ENCODE results near the gene PLAC8L1.

DNA sequence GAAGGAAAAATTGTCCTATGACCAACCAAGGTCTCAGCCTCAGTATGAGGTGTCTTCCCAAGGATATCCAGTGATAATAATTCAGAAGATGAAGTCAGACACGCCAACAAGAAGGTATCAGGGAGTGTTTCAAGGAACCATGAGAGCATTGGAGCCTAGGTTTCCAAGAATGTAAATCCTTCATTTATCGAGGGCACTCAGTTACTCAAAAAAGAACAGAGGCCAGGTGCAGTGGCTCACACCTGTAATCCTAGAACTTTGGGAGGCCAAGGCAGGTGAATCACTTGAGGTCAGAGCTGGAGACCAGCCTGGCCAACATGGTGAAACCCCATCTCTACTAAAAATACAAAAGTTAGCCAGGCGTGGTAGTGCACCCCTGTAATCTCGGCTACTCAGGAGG, 70.8 kb downstream of the PLAC8L1 start:
- TF ChIP-seq, protein P1, sequence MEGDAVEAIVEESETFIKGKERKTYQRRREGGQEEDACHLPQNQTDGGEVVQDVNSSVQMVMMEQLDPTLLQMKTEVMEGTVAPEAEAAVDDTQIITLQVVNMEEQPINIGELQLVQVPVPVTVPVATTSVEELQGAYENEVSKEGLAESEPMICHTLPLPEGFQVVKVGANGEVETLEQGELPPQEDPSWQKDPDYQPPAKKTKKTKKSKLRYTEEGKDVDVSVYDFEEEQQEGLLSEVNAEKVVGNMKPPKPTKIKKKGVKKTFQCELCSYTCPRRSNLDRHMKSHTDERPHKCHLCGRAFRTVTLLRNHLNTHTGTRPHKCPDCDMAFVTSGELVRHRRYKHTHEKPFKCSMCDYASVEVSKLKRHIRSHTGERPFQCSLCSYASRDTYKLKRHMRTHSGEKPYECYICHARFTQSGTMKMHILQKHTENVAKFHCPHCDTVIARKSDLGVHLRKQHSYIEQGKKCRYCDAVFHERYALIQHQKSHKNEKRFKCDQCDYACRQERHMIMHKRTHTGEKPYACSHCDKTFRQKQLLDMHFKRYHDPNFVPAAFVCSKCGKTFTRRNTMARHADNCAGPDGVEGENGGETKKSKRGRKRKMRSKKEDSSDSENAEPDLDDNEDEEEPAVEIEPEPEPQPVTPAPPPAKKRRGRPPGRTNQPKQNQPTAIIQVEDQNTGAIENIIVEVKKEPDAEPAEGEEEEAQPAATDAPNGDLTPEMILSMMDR (IDR thresholded peaks at IDR 0.05; ENCODE audit: low read length): no peak
- no peak for TF ChIP-seq EZH2 (IDR thresholded peaks at IDR 0.05; ENCODE audit: borderline replicate concordance, low read length)
